Measurements from ENCODE around the gene TAL2.

The TAL2 gene

DNA sequence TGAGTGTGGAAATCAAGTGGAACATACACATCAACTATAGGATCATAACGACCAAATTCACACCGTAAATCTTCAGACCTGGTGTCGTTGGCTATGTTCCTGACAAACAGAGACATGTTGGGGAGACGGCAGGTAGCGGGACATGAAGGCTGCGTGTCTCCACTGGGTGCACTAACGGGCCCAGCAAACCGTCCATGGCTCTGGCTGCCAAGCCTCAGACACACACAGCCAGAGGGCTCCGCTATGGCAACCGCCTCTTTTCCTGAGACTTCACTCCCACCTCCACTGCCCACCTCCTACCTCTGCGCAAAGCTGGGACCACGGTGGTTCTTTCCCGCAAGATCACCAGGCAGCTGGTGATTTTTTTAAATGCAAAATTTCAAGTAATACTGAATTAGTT, 48.4 kb downstream of the TAL2 start:
- no peak for DNase-seq (ENCODE audit: low read depth)

DNA sequence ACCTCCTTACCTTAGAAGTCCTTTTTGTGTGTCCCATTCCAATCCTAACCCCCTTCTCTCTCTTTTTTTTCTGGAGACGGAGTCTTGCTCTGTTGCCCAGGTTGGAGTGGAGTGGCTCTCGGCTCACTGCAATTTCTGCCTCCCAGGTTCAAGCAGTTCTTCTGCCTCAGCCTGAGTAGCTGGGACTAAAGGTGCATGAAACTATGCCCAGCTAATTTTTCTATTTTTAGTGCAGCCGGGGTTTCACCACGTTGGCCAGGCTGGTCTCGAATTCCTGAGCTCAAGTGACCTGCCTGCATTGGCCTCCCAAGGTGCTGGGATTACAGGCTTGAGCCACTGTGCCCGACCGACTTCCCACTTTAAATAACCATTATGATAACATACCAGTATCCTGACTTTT, 49.6 kb downstream of the TAL2 start:
- no peak for DNase-seq (ENCODE audit: low read depth)

DNA sequence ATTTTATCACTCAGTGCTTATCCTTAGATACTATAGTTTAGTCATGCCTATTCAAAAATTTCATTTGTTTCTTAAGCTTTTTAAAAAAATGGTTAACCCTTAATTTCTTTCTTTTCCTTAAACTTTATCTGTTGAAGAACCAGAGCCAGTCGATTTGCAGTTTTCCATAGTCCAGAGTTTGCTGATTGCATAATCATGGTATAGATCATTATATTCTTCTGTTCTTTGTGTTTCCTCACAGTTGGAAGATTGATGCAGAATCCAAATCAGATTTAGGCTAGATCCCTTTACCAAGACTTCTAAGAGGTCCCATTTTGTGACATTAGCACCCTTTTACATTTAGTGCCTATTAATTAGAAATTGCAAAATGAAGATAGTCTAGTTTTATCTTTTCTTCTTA, 50.0 kb downstream of the TAL2 start:
- no peak for DNase-seq (ENCODE audit: low read depth)

Measured in fibroblast of gingiva (primary cell).